H1 (cell line): Measurements from ENCODE around the gene LRRC56. TPM values are rescaled to one million over a fixed set of nuclear protein-coding genes. Genes with fewer than 3 reads are reported as not detected.

Experiments used
- CTCF ChIA-PET: fragments of 300-600 bp; sonication (Branson Sonifier 250); formaldehyde crosslinking; loops from one replicate; lab custom pipeline; 2021; ENCODE audit not compliant: partially characterized antibody; lab: Charles Lee
- POLR2A ChIA-PET: fragments of 300-600 bp; sonication (Branson Sonifier 250); formaldehyde crosslinking; loops from one replicate; lab custom pipeline; 2021; ENCODE audit warnings: inconsistent platforms; ENCODE audit not compliant: partially characterized antibody; lab: Charles Lee
- DNase-seq, 2 experiments: peaks; one replicate each; pipeline versions ENCODE4 v3.0.0 to v3.0.0-alpha.2; 2010 to 2022; ENCODE audit warnings: low spot score in 2 of 2, low read depth in 1 of 2, mixed read lengths in 1 of 2
- FAIRE-seq: peaks from 2 replicates; lab custom pipeline; 2011; peaks lifted over from hg19 to GRCh38; lab: Jason Lieb, UNC
- H2AFZ ChIP-seq: 2 replicates; pipeline ENCODE4 v1.8.1; 2012; ENCODE audit warnings: low read length, inconsistent platforms
- H2AK5ac ChIP-seq: 2 replicates; pipeline ENCODE4 v1.6.1; 2013; ENCODE audit warnings: low read depth, low read length
- H2BK120ac ChIP-seq: replicated peaks from 2 replicates; pipeline ENCODE3; 2013; ENCODE audit warnings: low read depth, low read length, inconsistent platforms
- H2BK12ac ChIP-seq: 2 replicates; pipeline ENCODE4 v1.6.1; 2013; ENCODE audit warnings: low read depth, low read length
- H2BK15ac ChIP-seq: 2 replicates; pipeline ENCODE4 v1.6.1; 2013; ENCODE audit warnings: low read length
- H2BK20ac ChIP-seq: 2 replicates; pipeline ENCODE4 v1.6.1; 2013; ENCODE audit warnings: low read length
- H2BK5ac ChIP-seq: 2 replicates; pipeline ENCODE4 v1.6.1; 2013; ENCODE audit warnings: low read depth, low read length
- H3K14ac ChIP-seq: 2 replicates; pipeline ENCODE4 v1.6.1; 2013; ENCODE audit warnings: inconsistent platforms; ENCODE audit not compliant: insufficient read length
- H3K18ac ChIP-seq: 2 replicates; pipeline ENCODE4 v1.6.1; 2013; ENCODE audit warnings: low read length; ENCODE audit errors: extremely low read depth
- H3K23ac ChIP-seq: 2 replicates; pipeline ENCODE4 v1.6.1; 2013; ENCODE audit warnings: inconsistent platforms; ENCODE audit not compliant: insufficient read length
- H3K23me2 ChIP-seq: 2 replicates; pipeline ENCODE4 v1.6.1; 2013; ENCODE audit warnings: low read depth, low read length
- H3K27ac ChIP-seq: 2 replicates; pipeline ENCODE4 v1.6.1; 2011; ENCODE audit warnings: low read depth, low read length, inconsistent platforms
- H3K27me3 ChIP-seq, 4 experiments: replicated peaks in 1 of 4; 1 replicate in 1 of 4; 2 replicates in 3 of 4; pipeline versions ENCODE4 v1.6.1 to v1.8.1; 2011 to 2013; ENCODE audit warnings: low read length in 3 of 4, mild to moderate bottlenecking in 3 of 4, inconsistent platforms in 2 of 4, mixed read lengths in 2 of 4, moderate library complexity in 1 of 4; ENCODE audit not compliant: control insufficient read depth in 3 of 4, insufficient read depth in 3 of 4; ENCODE audit errors: extremely low read depth in 1 of 4
- H3K36me3 ChIP-seq, 4 experiments: 2 replicates each; pipeline versions ENCODE4 v1.6.1 to v1.8.1; 2011 to 2013; ENCODE audit warnings: mild to moderate bottlenecking in 4 of 4, low read length in 3 of 4, moderate library complexity in 2 of 4, control low read depth in 1 of 4, inconsistent platforms in 1 of 4; ENCODE audit not compliant: insufficient read depth in 4 of 4, control insufficient read depth in 2 of 4
- H3K4ac ChIP-seq: replicated peaks from 2 replicates; pipeline ENCODE3; 2013; ENCODE audit warnings: low read length, low read depth, mixed read lengths, inconsistent platforms; ENCODE audit not compliant: insufficient read length
- H3K4me1 ChIP-seq, 4 experiments: replicated peaks in 1 of 4; 1 replicate in 1 of 4; 2 replicates in 3 of 4; pipeline versions ENCODE4 v1.6.1 to v1.8.1; 2011 to 2013; ENCODE audit warnings: low read length in 3 of 4, inconsistent platforms in 2 of 4, mixed read lengths in 1 of 4; ENCODE audit not compliant: insufficient read depth in 4 of 4, control insufficient read depth in 3 of 4
- H3K4me2 ChIP-seq, 2 experiments: 2 replicates each; pipeline versions ENCODE4 v1.6.1 to v1.8.1; 2011 to 2013; ENCODE audit warnings: low read depth in 2 of 2, low read length in 2 of 2, control low read depth in 1 of 2, inconsistent platforms in 1 of 2, mild to moderate bottlenecking in 1 of 2; ENCODE audit not compliant: insufficient read depth in 1 of 2
- H3K4me3 ChIP-seq, 4 experiments: fragments of 200-600, 300-600 bp in 1 of 4; sonication (generic), shearing (Covaris generic), sonication (Bioruptor Twin) in 1 of 4; 2 replicates each; pipeline versions ENCODE4 v1.5.1 to v1.8.1; 2011 to 2016; ENCODE audit warnings: low read length in 4 of 4, low read depth in 3 of 4, control low read depth in 2 of 4, inconsistent platforms in 2 of 4, mild to moderate bottlenecking in 2 of 4, mixed read lengths in 1 of 4, moderate library complexity in 1 of 4; ENCODE audit not compliant: insufficient read depth in 2 of 4; ENCODE audit errors: extremely low read depth in 1 of 4
- H3K56ac ChIP-seq: replicated peaks from 2 replicates; pipeline ENCODE3; 2013; ENCODE audit warnings: low read depth, mild to moderate bottlenecking, mixed read lengths, low read length, inconsistent platforms; ENCODE audit not compliant: insufficient read length
- H3K79me1 ChIP-seq: 2 replicates; pipeline ENCODE4 v1.6.1; 2013; ENCODE audit warnings: low read depth, low read length, control low read depth
- H3K79me2 ChIP-seq, 2 experiments: 2 replicates each; pipeline versions ENCODE4 v1.6.1 to v1.8.1; 2012 to 2013; ENCODE audit warnings: low read length in 2 of 2, mild to moderate bottlenecking in 2 of 2, inconsistent platforms in 1 of 2; ENCODE audit not compliant: insufficient read depth in 2 of 2, control insufficient read depth in 1 of 2
- H3K9ac ChIP-seq, 4 experiments: replicated peaks in 1 of 4; 1 replicate in 1 of 4; 2 replicates in 3 of 4; pipeline versions ENCODE4 v1.6.1 to v1.8.1; 2011 to 2013; ENCODE audit warnings: low read depth in 3 of 4, low read length in 3 of 4, control low read depth in 2 of 4, mild to moderate bottlenecking in 2 of 4, moderate library complexity in 2 of 4, inconsistent platforms in 1 of 4; ENCODE audit errors: extremely low read depth in 1 of 4
- H3K9me3 ChIP-seq, 2 experiments: 2 replicates each; pipeline versions ENCODE4 v1.6.1 to v1.8.1; 2012 to 2013; ENCODE audit warnings: mild to moderate bottlenecking in 2 of 2, moderate library complexity in 2 of 2, control low read depth in 1 of 2, inconsistent platforms in 1 of 2, low read depth in 1 of 2, low read length in 1 of 2, mixed read lengths in 1 of 2; ENCODE audit not compliant: insufficient read depth in 2 of 2
- H4K20me1 ChIP-seq, 2 experiments: replicated peaks in 1 of 2; 2 replicates each; pipeline versions ENCODE3 to v1.8.1; 2011 to 2013; ENCODE audit warnings: inconsistent platforms in 2 of 2, low read length in 2 of 2, mild to moderate bottlenecking in 1 of 2; ENCODE audit not compliant: insufficient read depth in 2 of 2, control insufficient read depth in 1 of 2
- H4K5ac ChIP-seq: 2 replicates; pipeline ENCODE4 v1.6.1; 2013; ENCODE audit warnings: low read length, low read depth, mixed read lengths, inconsistent platforms; ENCODE audit not compliant: insufficient read length
- H4K8ac ChIP-seq: 2 replicates; pipeline ENCODE4 v1.8.0; 2013; ENCODE audit warnings: mild to moderate bottlenecking, moderate library complexity, low read length, inconsistent platforms; ENCODE audit not compliant: insufficient read depth; ENCODE audit errors: extremely low read depth
- H4K91ac ChIP-seq: replicated peaks from 2 replicates; pipeline ENCODE3; 2013; ENCODE audit warnings: low read length, mixed read lengths, inconsistent platforms; ENCODE audit not compliant: insufficient read length
- CHD2 ChIP-seq: IDR thresholded peaks from 2 replicates; pipeline ENCODE4 v1.6.1; 2012; ENCODE audit warnings: low read length, improper control_type of control experiment
- E2F6 ChIP-seq: IDR thresholded peaks from 2 replicates; pipeline ENCODE4 v1.6.1; 2012; ENCODE audit warnings: inconsistent platforms
- MAFK ChIP-seq: IDR thresholded peaks from 2 replicates; pipeline ENCODE4 v1.6.1; 2012; ENCODE audit warnings: low read depth, mild to moderate bottlenecking, improper control_type of control experiment, low read length
- RNF2 ChIP-seq: fragments of 200-900, 300-1000 bp; sonication (generic); IDR thresholded peaks from 2 replicates; pipeline ENCODE4 v1.7.1; 2016; ENCODE audit warnings: borderline replicate concordance, low read depth, mild to moderate bottlenecking, antibody characterized with exemption, low read length; ENCODE audit not compliant: poor library complexity, severe bottlenecking; ENCODE audit errors: missing control alignments
- WGBS, 2 experiments: shearing (Covaris generic) in 1 of 2; methylation state at CpG; one replicate each; pipeline versions ENCODE4 v1.1.6 to v1.1.7; 2013 to 2015; ENCODE audit warnings: low lambda C conversion rate in 2 of 2, mixed read lengths in 2 of 2, inconsistent platforms in 1 of 2, low coverage in 1 of 2, missing lambda C conversion rate in 1 of 2; ENCODE audit not compliant: insufficient replicate concordance in 2 of 2, insufficient coverage in 1 of 2, insufficient read length in 1 of 2; ENCODE audit errors: extremely low coverage in 1 of 2, missing lambda C conversion rate in 1 of 2; 5-methylcytosine and 5-hydroxymethylcytosine counted together
- polyA plus RNA-seq, 7 experiments: library from polyadenylated mRNA; depleted of rRNA in 3 of 7; stranded (reverse) in 5 of 7; unstranded in 2 of 7; fragments of >200 nt in 5 of 7; fragments of 200-250 nt in 2 of 7; gene quantifications; 1 replicate in 5 of 7; 2 replicates in 1 of 7; 4 replicates in 1 of 7; pipeline versions ENCODE4 v1.2.1 to v1.2.3, GENCODE V29; 2011 to 2013; ENCODE audit warnings: missing spikeins in 2 of 7, mixed read lengths in 2 of 7
- total RNA-seq: library from RNA; stranded (reverse); fragmentation: NEBNext Ultra II Directional; extraction: Animal tissue kit (Norgen Biotek cat#: 25700); gene quantifications from 2 replicates; pipeline ENCODE4 v1.2.1, GENCODE V29; 2021

The LRRC56 gene
- total and polyA plus RNA-seq, 2 of the 8 experiments (the other 6 are each of a cell fraction or from before 2014, with no cell fraction given) = 0.94 to 1.9 TPM

DNA sequence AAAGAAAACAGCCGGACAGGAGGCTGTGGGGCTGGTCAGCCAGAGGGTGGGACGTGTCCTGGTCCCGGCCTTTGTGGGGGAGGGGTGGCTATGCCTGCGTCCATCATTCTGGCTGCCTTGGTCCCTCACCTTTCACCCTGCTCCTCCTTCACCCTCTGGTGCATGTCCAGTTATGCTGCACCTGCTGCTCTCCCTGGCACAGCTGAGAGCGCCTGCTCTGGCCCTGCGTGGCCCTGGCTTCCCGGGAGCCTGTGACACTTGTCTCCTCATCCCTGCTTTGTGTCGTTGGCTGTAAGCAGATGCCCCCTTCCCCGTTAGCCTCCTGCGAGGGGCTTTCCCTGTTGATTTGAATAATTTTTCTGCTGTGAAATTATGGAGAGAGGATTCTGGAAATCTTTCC lies 55.6 kb downstream of the LRRC56 start:
- Histone ChIP-seq H2BK20ac (no peak overlapping the region), H2BK15ac (no peak overlapping the region), H3K9ac (no peak overlapping the region), H3K79me1 (peaks cover 6% of the 10 kb centered on the region; the same call in 1 of the 2 replicates), H4K8ac (no peak overlapping the region), H3K36me3 (peaks cover 21 to 64% (median 48%) of the 10 kb centered on the region in 4 experiments), H2BK5ac (no peak overlapping the region), H3K23ac (no peak overlapping the region), H3K18ac (no peak overlapping the region), H2BK120ac (no peak overlapping the region), H3K27ac (no peak overlapping the region), H4K20me1 (peaks cover 12 to 13% of the 10 kb centered on the region in 2 experiments), H4K91ac (no peak overlapping the region), H2AFZ (no peak overlapping the region), H3K4me3 (no peak overlapping the region), H3K9me3 (no peaks in the 10 kb centered on the region), H3K4me2 (no peak overlapping the region), H3K4ac (no peak overlapping the region), H3K79me2 (no peaks in the 10 kb centered on the region; a peak in 1 of 4 replicates), H3K23me2 (no peaks in the 10 kb centered on the region), H3K56ac (no peak overlapping the region), H2AK5ac (no peak overlapping the region), H2BK12ac (no peak overlapping the region), H3K27me3 (no peaks in the 10 kb centered on the region), H4K5ac (no peak overlapping the region), H3K14ac (no peak overlapping the region), H3K4me1 (no peaks in the 10 kb centered on the region)
- no peak for TF ChIP-seq MAFK
- no peak for TF ChIP-seq E2F6
- no peak for TF ChIP-seq CHD2
- TF ChIP-seq RNF2 = no peak
- DNase-seq (no peak), FAIRE-seq (no peak)
- 93% methylated on average over 10 of the region's 10 CpGs; no CpG with 5 or more reads in 1 of the 2 experiments for WGBS, 2 experiments
- ChIA-PET POLR2A (no interaction called here), CTCF (no interaction called here)
